Cardiac septum (tissue), 1 donor: Measurements from ENCODE around the gene POLR3GL. TPM values are rescaled to one million over a fixed set of nuclear protein-coding genes. Genes with fewer than 3 reads are reported as not detected.
"Not testable (repeated sequence)": the region's sequence is repeated elsewhere in the genome, so short reads cannot be mapped to it uniquely, and the experiment has no call there.

ENCODE experiments used
- DNase-seq: peaks from one replicate; pipeline ENCODE4 v3.0.0-alpha.2; 2020; ENCODE audit warnings: low spot score
- intact Hi-C: fragments of 100-400 bp; cut with DNase I; formaldehyde crosslinking; loops from one replicate; pipeline ENCODE4 v1.14.0; 2022
- total RNA-seq: library from RNA; stranded (reverse); fragmentation: NEBNext Ultra II Directional; extraction: Animal tissue kit (Norgen Biotek cat#: 25700); gene quantifications from one replicate; pipeline ENCODE4 v1.2.1, GENCODE V29; 2021
- donor health status: DM: no; HTN: no; CAD: no.

POLR3GL gene
- total RNA-seq, 1 donor from 2014 or later = 36.8 TPM

DNA sequence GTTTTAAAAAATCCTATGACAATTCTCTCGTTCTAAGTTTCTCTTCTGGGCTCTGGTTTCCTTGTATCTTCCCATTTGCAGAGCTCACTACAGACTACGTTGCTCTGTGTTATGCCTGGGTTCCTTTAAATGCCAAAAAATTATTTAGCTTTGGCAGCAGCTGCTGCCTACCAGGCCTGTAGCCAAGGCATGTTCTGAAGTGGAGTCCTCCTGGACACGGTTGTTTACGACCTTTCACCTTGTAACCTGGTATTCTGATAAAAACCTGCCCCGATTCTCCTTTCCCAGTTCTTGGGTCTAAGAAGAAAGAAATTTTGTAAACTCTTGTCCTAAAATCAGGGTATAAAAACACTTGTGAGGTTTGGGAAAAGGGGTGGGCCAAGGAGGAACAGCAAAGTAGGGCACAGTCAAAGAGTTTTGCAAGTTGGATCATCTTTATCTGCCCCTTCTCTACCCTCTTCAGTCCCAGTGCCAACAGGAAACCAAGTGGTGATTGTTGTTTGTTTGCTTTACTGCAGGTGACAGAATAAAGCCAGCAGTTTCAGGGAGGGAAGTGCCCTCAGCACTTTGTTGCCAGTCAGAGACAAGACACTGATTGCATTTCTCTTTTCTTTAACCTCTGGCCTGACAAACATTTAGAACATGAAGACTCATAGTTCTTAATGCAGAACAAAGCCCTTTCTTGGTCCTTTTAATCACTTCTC is 35.0 kb downstream of the POLR3GL start:
- intact Hi-C loops = loop anchor here (5.0 kb wide), 1 partner anchor 37 kb away; the partner anchor contains the start of genes ANKRD34A and POLR3GL
- DNase-seq = no peak

DNA sequence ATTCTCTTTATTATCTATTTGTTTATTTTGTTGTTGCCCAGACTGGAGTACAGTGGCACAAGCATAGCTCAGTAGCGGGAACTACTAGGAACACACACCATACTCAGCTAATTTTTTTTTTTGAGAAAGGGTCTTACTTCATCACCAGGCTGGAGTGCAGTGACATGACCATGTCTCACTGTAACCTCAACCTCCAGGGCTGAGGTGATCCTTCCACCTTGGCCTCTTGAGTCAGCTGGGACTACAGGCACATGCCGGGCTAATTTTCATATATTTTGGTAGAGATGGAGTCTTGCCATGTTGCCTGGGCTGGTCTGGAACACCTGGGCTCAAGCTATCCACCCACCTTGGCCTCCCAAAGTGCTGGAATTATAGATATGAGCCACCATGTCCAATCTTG is 37.2 kb downstream of the POLR3GL start:
- DNase-seq = no peak
- intact Hi-C loops = no loop called here

DNA sequence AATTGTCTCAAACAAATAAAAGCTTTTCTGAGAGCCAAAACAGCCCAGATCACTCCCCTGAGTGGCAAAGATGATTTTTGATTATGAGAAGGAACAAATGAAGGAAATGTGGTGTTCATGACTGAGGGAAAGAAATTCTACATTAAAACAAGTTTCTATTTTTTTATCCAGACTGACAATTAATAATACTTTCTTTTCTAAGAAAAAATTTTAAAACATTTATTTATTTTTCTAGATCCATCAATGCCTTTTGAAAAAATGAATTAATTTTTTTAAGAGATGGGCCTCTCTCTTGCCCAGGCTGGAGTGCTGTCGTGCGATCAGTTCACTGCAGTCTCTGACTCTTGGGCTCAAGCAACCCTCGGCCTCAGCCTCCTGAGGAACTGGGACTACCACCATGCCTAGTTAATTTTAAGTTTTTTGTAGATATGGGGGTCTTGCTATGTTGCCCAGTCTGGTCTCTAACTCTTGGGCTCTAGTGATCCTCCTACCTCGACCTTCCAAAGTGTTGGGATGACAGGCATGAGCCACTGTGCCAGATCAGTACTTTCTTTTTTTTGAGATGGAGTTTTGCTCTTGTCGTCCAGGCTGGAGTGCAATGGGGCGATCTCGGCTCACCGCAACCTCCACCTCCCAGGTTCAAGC is 43.1 kb downstream of the POLR3GL start:
- DNase-seq = no peak
- intact Hi-C loops = loop anchor here (1.0 to 5.0 kb wide), 2 partner anchors 30 to 90 kb away; partner anchors contain the start of gene PEX11B

DNA sequence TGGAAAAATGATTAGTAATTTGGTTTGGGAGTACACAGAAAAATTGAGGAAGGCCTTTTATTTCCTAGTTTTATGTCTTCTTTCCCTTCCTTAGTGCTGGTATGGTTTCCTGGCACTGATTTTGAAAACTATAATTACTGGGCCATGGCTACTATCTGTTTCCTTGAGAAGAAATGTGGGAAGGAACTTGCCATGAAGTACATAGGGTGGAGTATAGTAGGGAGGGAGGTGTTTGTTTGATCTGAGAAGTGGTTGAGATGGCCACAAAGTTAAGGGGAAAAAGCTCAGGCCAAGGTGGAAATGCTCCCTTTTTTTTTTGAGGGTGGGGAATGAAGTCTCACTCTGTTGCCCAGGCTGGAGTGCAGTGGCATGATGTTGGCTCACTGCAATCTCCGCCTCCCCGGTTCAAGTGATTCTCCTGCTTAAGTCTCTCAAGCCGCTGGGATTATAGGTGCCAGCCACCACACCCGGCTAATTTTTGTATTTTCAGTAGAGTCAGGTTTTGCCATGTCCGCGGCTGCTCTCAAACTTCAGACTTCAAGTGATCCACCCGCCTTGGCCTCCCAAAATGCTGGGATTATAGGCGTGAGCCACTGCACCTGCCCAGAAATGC is 45.7 kb downstream of the POLR3GL start:
- intact Hi-C loops = loop anchor here (2.0 kb wide), 1 partner anchor 117 kb away; no protein-coding TSS in a partner anchor
- no peak for DNase-seq

DNA sequence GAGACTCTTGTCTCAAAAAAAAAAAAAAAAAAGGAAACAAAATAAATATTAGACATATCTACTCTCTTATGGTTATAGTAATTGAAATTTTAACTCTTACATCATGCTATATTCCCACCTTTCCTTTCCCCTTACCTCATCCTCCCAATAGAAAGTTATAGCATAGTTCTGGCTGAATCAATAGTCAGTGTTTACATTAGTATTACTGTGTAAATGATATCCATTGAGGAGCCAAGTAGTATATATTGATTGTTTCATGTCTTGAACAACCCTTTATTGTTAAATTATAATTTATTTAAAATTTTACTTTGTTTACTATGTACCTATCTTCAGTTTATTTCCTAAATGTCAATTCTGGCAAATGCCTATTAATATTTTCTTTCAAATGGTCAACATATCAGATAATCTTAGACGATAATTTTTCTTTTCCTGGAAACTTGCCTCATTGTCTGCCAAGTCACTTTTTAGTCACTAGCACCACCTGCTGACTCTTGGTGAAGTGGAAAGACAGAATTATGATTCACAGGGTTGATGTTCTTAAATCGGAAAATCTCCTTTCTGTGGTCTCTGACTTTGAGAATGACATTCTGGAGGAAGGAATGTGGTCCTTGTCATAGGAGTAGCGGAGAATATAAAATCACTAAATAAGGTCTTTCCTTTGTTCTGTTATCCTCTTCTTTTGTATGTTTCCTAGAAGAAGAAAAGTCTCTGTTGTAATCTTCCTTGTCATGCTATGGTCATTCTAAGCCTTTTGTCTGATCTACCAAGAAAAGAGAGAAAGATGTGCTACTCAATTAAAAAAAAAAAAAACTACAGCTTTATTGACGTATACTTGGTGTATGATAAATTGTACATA is 48.4 kb downstream of the POLR3GL start:
- DNase-seq = no peak
- intact Hi-C loops = loop anchor here (1.0 kb wide), 1 partner anchor 168 kb away; the partner anchor contains the start of gene NUDT17

DNA sequence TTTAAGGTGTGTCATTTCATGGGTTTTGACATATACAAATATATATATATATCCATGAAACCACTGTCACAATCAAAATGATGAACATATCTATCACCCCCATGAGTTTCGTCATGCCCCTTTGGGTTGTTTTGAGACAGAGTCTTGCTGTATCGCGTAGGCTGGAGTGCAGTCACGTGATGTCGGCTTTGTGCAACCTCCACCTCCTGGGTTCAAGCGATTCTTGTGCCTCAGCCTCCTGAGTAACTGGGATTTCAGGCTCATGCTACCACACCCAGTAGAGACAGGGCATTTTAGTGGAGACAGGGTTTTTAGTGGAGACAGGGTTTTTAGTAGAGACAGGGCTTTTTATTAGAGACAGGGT is 49.1 kb downstream of the POLR3GL start:
- intact Hi-C loops = loop anchor here (1.0 kb wide), 1 partner anchor 168 kb away; the partner anchor contains the start of gene NUDT17
- no peak for DNase-seq

DNA sequence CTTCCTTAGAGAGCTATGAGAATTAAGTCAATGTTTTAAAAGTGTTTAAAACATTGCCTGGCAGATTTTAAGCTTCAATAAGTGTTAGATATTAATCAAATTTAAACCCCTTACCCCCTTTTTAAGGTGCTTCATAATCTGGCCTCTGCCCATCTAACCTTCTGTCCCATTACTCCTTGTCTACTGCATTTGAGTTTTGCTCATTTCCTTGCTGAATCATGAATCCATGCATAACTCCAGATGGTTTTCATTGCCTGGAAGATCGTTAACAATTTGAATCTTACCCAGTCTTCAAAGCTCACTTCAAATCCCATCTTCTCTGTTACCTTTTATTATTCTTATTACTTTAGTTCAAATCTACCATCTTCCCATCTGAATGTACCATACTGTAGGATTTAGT is 52.4 kb downstream of the POLR3GL start:
- intact Hi-C loops = no loop called here

DNA sequence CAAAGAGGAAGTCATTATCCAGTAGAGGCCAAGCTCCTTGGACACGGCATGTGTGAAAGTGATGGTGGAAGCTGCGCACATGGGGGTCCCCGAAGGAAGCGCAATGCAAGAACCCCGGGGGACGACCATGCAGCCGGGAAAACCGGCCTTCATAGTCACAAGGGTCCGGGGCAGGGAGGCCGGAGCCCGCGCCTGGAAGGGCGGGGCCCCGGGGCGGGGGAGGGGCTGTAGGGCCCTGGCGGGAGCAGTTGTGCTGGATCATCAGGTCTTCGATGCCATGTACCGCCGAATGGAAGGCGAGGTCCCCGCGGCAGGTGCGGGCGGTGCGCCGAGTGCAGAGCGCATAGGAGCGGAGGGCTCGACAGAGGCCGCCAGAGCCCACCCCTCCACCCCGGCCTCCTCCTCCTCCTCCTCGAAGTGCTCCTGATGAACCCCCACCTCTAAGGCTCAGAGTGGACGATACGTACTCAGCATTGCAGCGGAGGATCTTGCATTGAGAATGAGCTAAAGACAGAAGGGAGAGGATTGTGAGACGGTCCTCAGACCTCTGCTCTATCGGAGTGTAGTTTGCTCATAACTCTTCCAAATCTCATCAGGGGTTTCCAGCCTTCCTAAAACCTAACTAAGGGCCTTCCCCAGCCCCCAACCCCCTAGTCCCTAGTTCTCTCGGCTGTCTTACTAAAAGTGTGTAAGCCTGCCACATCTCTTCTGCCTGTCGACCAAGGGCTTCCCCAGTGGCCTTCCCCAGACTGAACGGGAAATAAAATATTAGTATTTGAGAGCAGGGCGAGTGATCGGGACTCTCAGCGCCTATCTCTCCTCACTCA is 55.0 kb downstream of the POLR3GL start:
- DNase-seq = no peak
- intact Hi-C loops = no loop called here

More for the DNA sequence above, 52.4 kb downstream of the POLR3GL start:
- DNase-seq = no peak

DNA sequence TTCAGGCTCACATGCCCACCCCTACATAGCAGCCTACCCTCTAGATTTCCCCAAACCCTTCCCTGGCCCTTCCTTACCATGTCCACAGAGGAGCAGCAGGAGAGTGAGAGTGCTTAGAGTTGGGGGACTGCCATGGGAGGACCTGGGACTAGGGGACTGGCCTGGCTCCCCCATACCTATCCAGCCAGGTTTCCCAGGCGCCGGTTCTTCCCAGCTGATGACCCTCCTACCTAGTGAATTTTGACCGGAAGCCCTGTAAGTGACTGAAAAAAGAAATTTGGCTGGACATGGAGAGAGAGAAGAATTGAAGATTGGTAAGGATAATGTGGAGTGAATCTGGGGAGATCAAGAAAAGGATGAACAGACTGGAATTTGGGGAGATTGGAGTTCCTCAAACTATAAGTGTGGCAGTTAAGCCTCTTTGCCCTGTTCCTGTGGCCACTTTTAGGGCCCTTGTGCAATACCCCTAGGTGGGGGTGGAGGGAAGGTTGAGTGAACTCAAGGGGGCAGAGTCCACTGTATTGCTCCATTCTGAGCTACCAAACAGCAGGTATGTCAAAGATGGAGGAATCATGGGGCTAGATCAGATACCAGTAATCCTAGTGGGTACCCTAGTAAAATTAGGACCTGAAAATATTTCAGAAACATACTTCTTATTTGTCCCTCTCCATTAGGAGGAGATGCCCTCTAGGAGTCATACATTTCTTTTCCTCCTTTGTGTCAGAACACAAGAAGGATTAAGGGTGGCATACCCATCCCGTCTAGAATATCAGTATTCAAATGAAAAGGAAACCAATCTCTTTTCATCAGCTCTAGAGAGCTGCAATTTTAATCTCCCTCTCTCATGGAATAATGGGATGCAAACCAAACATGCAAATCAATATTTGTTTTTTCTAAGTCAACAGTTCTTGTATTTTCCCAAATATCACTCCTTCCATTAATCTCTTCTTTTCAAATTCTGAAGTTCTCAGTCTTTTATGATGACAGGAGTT is 55.9 kb downstream of the POLR3GL start:
- intact Hi-C loops = no loop called here
- no peak for DNase-seq

DNA sequence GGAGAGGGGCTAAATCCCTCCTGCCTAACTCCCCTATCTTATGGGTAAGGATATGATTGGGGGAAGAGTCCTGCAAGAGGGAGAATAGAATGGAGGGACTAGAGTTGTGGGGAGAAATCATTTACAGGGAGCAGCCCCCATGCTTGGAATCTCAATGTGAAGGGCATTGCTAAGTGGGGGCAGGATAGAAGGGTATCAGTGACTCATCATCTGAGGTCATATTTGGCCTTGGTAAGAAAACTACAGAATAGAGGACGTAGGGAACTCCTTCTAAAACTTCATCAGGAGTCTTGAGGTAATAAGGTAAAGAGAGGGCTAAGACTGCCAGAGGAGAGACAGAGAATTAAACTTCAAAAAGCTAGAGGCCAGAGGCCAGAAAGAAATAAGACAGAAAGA is 56.6 kb downstream of the POLR3GL start:
- DNase-seq = no peak
- intact Hi-C loops = no loop called here

DNA sequence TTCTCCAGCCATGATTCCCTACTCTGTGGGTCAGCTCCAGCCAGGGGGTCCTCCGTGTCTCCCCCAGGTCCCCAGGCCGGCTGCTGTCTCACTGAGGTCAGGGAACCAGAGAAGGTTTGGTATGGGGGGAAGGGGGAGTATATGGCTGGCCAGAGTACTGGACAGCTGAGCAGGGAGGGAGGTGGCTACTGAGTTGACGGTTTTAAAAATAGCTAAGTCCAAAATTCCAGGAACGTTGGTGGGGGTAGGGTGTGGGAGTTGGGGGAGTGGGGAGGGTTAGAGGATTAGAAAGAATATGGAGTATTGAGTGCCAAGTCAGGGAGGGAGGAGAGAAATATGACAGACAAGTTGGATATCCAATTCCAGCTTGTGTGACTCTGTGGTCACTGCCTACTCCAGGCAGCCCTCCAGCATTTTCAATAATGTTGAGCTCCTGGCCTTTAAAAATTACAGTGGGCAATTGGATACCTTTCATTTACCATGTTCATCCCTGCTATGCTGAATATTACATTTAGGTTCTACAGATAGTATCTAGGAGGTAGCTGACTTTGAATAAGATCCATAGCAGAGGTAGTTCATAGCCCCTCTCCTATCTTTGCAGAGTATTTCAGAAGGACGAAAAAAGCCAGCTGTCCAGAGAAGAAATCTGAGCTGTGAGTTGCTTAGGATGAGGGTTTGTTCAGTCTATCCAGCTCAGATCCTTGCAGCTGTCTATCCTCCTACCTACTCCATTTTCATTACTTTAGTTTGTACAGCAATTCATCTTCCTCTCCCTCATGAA is 57.3 kb downstream of the POLR3GL start, which contains the start of gene HJV:
Gene HJV (minus strand): TSS at position 114 of the 781 bp plus-strand sequence. CDS start 1,504 bp downstream, outside the sequence.
- intact Hi-C loops = no loop called here
- DNase-seq = no peak

DNA sequence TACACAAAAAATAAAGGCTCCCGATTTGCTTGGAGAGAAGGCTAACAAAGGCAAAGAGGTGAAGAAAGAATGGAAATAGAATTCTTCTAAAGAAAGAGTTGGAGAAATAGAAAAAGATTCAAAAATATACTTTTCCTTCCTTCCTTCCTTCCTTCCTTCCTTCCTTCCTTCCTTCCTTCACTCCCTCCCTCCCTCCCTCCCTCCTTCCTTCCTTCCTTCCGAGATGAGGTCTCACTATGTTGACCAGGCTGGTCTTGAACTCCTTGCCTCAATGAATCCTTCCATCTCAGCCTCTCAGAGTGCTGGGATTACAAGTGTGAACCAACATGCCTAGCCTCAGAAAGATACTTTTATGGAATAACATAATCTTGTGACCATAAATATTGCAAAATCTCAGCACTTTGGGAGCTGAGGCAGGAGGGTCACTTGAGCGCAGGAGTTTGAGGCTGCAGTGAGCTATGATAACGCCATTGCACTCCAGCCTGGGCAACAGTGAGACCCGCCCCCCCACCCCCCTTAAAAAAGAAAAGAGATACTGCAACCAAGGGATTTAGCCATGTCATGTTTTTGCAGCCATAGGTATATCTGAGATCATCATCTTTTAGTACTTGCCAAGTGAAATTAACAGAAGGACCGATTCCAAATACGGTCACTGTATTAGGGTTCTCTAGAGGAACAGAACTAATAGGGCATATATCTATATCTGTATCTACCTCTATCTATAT is 58.1 kb downstream of the POLR3GL start:
- intact Hi-C loops = no loop called here
- DNase-seq = no peak

DNA sequence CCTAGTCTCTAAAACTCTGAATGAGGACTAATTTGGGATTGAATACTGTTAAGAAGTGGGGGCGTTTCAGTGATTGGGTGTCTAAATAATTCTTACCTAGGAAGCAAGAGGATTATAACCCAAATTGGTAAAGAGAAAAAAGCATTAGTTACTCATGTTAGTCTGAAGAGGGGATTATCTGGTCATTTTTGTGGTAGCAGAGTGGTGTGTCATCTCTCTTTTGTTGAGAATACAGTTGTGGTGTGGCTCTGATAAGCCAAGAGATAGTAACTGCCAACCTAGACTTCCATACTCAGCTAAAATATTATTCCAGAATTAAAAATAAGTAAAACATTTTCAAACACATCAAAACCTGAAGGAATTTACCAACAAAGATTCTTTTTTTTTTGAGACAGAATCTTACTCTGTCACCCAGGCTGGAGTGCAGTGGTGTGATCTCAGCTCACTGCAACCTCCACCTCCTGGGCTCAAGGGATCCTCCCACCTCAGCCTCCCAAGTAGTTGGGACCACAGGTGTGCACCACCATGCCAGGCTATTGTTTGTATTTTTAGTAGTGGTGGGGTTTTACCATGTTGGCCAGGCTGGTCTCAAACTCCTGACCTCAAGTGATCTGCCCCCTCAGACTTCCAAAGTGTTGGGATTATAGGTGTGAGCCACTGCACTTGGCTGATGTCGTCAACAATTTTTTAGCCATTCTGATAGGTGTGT is 61.5 kb downstream of the POLR3GL start:
- DNase-seq, intact Hi-C loops: not testable (repeated sequence)

DNA sequence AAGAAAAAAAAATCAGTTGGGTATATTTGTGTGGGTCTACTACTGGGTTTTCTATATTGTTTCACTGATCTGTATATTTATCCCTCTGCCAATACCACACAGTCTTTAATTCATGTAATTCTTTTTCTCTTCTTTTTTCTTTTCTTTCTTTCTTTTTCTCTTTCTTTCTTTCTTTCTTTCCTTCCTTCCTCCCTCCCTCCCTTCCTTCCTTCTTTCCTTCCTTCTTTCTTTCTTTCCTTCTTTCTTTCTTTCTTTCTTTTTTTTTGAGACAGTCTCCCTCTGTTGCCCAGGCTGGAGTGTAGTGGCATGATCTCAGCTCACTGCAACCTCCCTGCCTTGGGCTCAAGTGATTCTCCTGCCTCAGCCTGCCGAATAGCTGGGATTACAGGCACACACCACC is 62.2 kb downstream of the POLR3GL start:
- intact Hi-C loops, DNase-seq: not testable (repeated sequence)
